Measurements from ENCODE around the gene MS4A2.
"Not testable (repeated sequence)": the region's sequence is repeated elsewhere in the genome, so short reads cannot be mapped to it uniquely, and the experiment has no call there.

Gene MS4A2

DNA sequence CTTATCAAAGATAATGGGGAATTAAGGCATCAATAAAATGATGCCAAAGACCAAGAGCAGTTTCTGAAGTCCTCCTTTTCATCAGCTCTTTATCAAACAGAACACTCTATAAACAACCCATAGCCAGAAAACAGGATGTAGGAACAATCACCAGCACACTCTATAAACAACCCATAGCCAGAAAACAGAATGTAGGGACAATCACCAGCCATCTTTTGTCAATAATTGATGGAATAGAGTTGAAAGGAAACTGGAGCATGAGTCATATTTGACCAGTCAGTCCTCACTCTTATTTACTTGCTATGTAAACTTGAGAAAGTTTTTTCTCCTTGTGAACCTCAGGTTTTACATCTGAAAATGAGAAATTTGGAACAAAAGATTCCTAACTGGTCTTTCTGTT is 10.0 kb downstream of the MS4A2 start:
- POLR2A ChIA-PET, result no interaction called here
- DNase-seq (ENCODE audit: extremely low spot score), result no peak
- CTCF ChIA-PET, result no interaction called here
- TF ChIP-seq ZNF384 (IDR thresholded peaks at IDR 0.05), result no peak
- TF ChIP-seq ELF4 (IDR thresholded peaks at IDR 0.05), result no peak
- TF ChIP-seq BHLHE40 (IDR thresholded peaks at IDR 0.05; ENCODE audit: borderline replicate concordance), result no peak
- TF ChIP-seq SP1 (IDR thresholded peaks at IDR 0.05), result no peak
- TF ChIP-seq ARNT (IDR thresholded peaks at IDR 0.05), result no peak
- TF ChIP-seq SUZ12 (IDR thresholded peaks at IDR 0.05), result no peak
- no peak for TF ChIP-seq FOXA1 (IDR thresholded peaks at IDR 0.05)
- no peak for TF ChIP-seq TARDBP (IDR thresholded peaks at IDR 0.05)
- TF ChIP-seq FOXK2 (IDR thresholded peaks at IDR 0.05), result no peak
- TF ChIP-seq LEF1 (IDR thresholded peaks at IDR 0.05; ENCODE audit: borderline replicate concordance), result no peak
- no peak for TF ChIP-seq L3MBTL2 (conservative IDR thresholded peaks at IDR 0.05)

DNA sequence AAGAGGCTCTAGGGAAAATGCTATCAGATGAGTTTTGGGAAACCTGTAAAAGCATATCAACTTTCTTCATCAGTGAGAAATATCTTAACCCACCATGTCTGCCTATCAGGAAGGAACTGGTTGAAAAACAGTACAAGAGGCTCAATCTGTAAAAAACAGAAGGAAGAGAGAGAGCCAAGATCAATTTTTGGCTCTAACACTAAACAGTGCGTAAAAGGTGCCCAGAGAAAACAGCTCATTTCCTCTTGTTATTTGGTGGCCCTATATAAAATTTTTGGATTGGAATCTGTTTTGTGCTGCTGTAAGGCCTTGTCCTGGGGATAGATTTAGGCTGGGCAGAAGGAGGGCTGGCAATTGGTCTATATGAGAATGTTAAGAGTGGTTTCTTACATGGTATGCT is 12.1 kb downstream of the MS4A2 start:
- TF ChIP-seq SP1 (IDR thresholded peaks at IDR 0.05) (no peak), TARDBP (IDR thresholded peaks at IDR 0.05) (no peak), FOXK2 (IDR thresholded peaks at IDR 0.05) (no peak), NFRKB (IDR thresholded peaks at IDR 0.05) (no peak), FOXA1 (IDR thresholded peaks at IDR 0.05) (no peak), FOXM1 (IDR thresholded peaks at IDR 0.05; ENCODE audit: borderline replicate concordance) (no peak), CTBP1 (IDR thresholded peaks at IDR 0.05; ENCODE audit: borderline replicate concordance) (no peak), ELF4 (IDR thresholded peaks at IDR 0.05) (no peak), ARNT (IDR thresholded peaks at IDR 0.05) (no peak), ZNF384 (IDR thresholded peaks at IDR 0.05) (no peak), SUZ12 (IDR thresholded peaks at IDR 0.05) (no peak)
- POLR2A ChIA-PET, result interaction anchor here (0.7 kb wide), 1 partner anchor 132 kb away, joined by 3 read pairs; no protein-coding TSS in a partner anchor
- DNase-seq (ENCODE audit: extremely low spot score), result no peak
- CTCF ChIA-PET, result no interaction called here

- CTCF ChIA-PET, POLR2A ChIA-PET: not testable (repeated sequence)
These were observed 12.9 kb downstream of the MS4A2 start for GRCh38 chr11:60101368-60101767.

GRCh38 chr11:60104471-60105115 is 16.1 kb downstream of the MS4A2 start:
- POLR2A ChIA-PET; CTCF ChIA-PET; DNase-seq (ENCODE audit: extremely low spot score): not testable (repeated sequence)

More at GRCh38 chr11:60101368-60101767, 12.9 kb downstream of the MS4A2 start:
- DNase-seq (ENCODE audit: extremely low spot score), result not testable (repeated sequence)

GRCh38 chr11:60108631-60109030 is 20.2 kb downstream of the MS4A2 start:
- DNase-seq (ENCODE audit: extremely low spot score); POLR2A ChIA-PET; CTCF ChIA-PET: not testable (repeated sequence)

DNA sequence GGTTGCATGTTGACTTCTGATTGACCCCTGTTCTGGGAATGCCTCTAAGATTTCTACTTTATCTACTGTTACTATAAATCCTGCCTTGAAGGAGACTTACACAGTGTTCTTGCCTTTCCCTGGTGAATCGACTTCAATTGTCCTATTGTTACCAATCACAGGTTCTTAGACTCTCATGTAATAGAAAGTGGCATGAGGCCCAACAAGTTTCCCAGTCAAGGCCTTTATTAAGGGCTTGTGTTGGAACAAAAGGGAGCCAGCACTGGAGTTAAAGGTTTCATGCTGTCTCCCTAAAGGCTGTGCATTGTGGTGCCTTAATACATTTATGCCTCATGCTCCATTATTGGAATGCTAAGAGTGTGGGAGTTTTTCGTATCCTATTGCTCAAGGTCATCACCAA is 23.3 kb downstream of the MS4A2 start:
- ChIA-PET CTCF (no interaction called here), POLR2A (no interaction called here)
- DNase-seq (ENCODE audit: extremely low spot score), result no peak
- TF ChIP-seq SUZ12 (IDR thresholded peaks at IDR 0.05), result no peak
- TF ChIP-seq NFRKB (IDR thresholded peaks at IDR 0.05), result no peak
- TF ChIP-seq FOXK2 (IDR thresholded peaks at IDR 0.05), result no peak
- TF ChIP-seq TARDBP (IDR thresholded peaks at IDR 0.05), result no peak
- no peak for TF ChIP-seq SP1 (IDR thresholded peaks at IDR 0.05)

- POLR2A ChIA-PET, result no interaction called here
- TF ChIP-seq FOXK2 (IDR thresholded peaks at IDR 0.05) (no peak), SUZ12 (IDR thresholded peaks at IDR 0.05) (no peak), BHLHE40 (IDR thresholded peaks at IDR 0.05; ENCODE audit: borderline replicate concordance) (no peak), FOXA1 (IDR thresholded peaks at IDR 0.05) (no peak), ZNF384 (IDR thresholded peaks at IDR 0.05) (no peak), ELF4 (IDR thresholded peaks at IDR 0.05) (no peak), CTBP1 (IDR thresholded peaks at IDR 0.05; ENCODE audit: borderline replicate concordance) (no peak), LEF1 (IDR thresholded peaks at IDR 0.05; ENCODE audit: borderline replicate concordance) (no peak), ARNT (IDR thresholded peaks at IDR 0.05) (no peak), FOXM1 (IDR thresholded peaks at IDR 0.05; ENCODE audit: borderline replicate concordance) (no peak), HDGF (IDR thresholded peaks at IDR 0.05; ENCODE audit: borderline replicate concordance) (no peak), TARDBP (IDR thresholded peaks at IDR 0.05) (no peak), NFRKB (IDR thresholded peaks at IDR 0.05) (no peak), SP1 (IDR thresholded peaks at IDR 0.05) (no peak), L3MBTL2 (conservative IDR thresholded peaks at IDR 0.05) (no peak)
- TF ChIP-seq, protein P1, sequence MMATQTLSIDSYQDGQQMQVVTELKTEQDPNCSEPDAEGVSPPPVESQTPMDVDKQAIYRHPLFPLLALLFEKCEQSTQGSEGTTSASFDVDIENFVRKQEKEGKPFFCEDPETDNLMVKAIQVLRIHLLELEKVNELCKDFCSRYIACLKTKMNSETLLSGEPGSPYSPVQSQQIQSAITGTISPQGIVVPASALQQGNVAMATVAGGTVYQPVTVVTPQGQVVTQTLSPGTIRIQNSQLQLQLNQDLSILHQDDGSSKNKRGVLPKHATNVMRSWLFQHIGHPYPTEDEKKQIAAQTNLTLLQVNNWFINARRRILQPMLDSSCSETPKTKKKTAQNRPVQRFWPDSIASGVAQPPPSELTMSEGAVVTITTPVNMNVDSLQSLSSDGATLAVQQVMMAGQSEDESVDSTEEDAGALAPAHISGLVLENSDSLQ (IDR thresholded peaks at IDR 0.05), result no peak
- CTCF ChIA-PET, result no interaction called here
- no peak for DNase-seq (ENCODE audit: extremely low spot score)
These were observed 28.7 kb downstream of the MS4A2 start for GRCh38 chr11:60116996-60117790.

- POLR2A ChIA-PET, result no interaction called here
- TF ChIP-seq FOXA1 (IDR thresholded peaks at IDR 0.05), result no peak
- no peak for TF ChIP-seq SP1 (IDR thresholded peaks at IDR 0.05)
- TF ChIP-seq FOXK2 (IDR thresholded peaks at IDR 0.05), result no peak
- TF ChIP-seq HDGF (IDR thresholded peaks at IDR 0.05; ENCODE audit: borderline replicate concordance), result no peak
- TF ChIP-seq TARDBP (IDR thresholded peaks at IDR 0.05), result no peak
- TF ChIP-seq LEF1 (IDR thresholded peaks at IDR 0.05; ENCODE audit: borderline replicate concordance), result no peak
- no peak for TF ChIP-seq ARNT (IDR thresholded peaks at IDR 0.05)
- TF ChIP-seq NFRKB (IDR thresholded peaks at IDR 0.05), result no peak
- DNase-seq (ENCODE audit: extremely low spot score), result no peak
- CTCF ChIA-PET, result no interaction called here
These were observed 29.9 kb downstream of the MS4A2 start for GRCh38 chr11:60118338-60118737.

Measured in HEK293T (cell line).